HCT116 (cell line): ENCODE data around the gene COMMD9. TPM values are rescaled to one million over a fixed set of nuclear protein-coding genes. Genes with fewer than 3 reads are reported as not detected.

Experiments used
- ATAC-seq: fragments of 200-7000 bp; cut with Tn5 transposase; 2 replicates; pipeline ENCODE4 v1.9.1; 2020; ENCODE audit warnings: mild to moderate bottlenecking, moderate library complexity
- BruUV-seq: library from RNA; stranded (reverse); fragments of 400-500 nt; replicated peaks from 2 replicates; lab custom pipeline; 2021; lab: Mats Ljungman, UMichigan
- CTCF ChIA-PET: fragments of 300-600 bp; sonication (Branson Sonifier 250); formaldehyde crosslinking; loops from one replicate; lab custom pipeline; 2021; ENCODE audit warnings: antibody characterized with exemption; lab: Charles Lee
- POLR2A ChIA-PET: fragments of 300-600, 350-600 bp; sonication (Branson Sonifier 250); formaldehyde crosslinking; loops from one replicate; lab custom pipeline; 2021; ENCODE audit warnings: antibody characterized with exemption; lab: Charles Lee
- RAD21 ChIA-PET, 2 experiments: fragments of 300-600 bp; sonication (Branson Sonifier 250); formaldehyde crosslinking; loops; one replicate each; lab custom pipeline; 2023; ENCODE audit warnings: low total read pairs in 2 of 2; ENCODE audit not compliant: uncharacterized antibody in 2 of 2, unreplicated experiment in 2 of 2, low non-redundant PET in 1 of 2; lab: Charles Lee
- DNase-seq: peaks from one replicate; pipeline ENCODE4 v3.0.0-alpha.2; 2010; ENCODE audit warnings: low read depth, low spot score
- H2AFZ ChIP-seq: fragments of 200-600 bp; shearing (Covaris generic), sonication (generic); 2 replicates; pipeline ENCODE4 v1.6.1; 2017; ENCODE audit warnings: low read depth, mixed run types, mixed read lengths, antibody characterized with exemption, low read length; ENCODE audit not compliant: poor library complexity, severe bottlenecking
- H3K27ac ChIP-seq: 2 replicates; pipeline ENCODE4 v1.5.1; 2012; ENCODE audit warnings: low read depth, low read length
- H3K27me3 ChIP-seq: fragments of 200-600 bp; sonication (generic); 2 replicates; pipeline ENCODE4 v1.6.1; 2016; ENCODE audit warnings: mixed run types, low read length, mixed read lengths; ENCODE audit not compliant: insufficient read depth
- H3K36me3 ChIP-seq, 2 experiments: fragments of 200-500 bp in 1 of 2; fragments of 200-600 bp in 1 of 2; sonication (Bioruptor generic) in 1 of 2; sonication (generic) in 1 of 2; 2 replicates each; pipeline versions ENCODE4 v1.5.1 to v1.6.1; 2014 to 2016; ENCODE audit warnings: low read length in 2 of 2, inconsistent platforms in 1 of 2, mixed read lengths in 1 of 2, mixed run types in 1 of 2; ENCODE audit not compliant: insufficient read depth in 2 of 2, control insufficient read depth in 1 of 2
- H3K4me1 ChIP-seq, 2 experiments: fragments of 200-600 bp in 1 of 2; sonication (generic) in 1 of 2; 2 replicates each; pipeline versions ENCODE4 v1.5.1 to v1.6.1; 2012 to 2017; ENCODE audit warnings: low read length in 2 of 2, inconsistent platforms in 1 of 2, mild to moderate bottlenecking in 1 of 2, mixed read lengths in 1 of 2, mixed run types in 1 of 2, moderate library complexity in 1 of 2; ENCODE audit not compliant: insufficient read depth in 2 of 2, control insufficient read depth in 1 of 2
- H3K4me2 ChIP-seq: fragments of 200-600 bp; sonication (generic); 2 replicates; pipeline ENCODE4 v1.6.1; 2017; ENCODE audit warnings: mixed run types, low read length, mixed read lengths
- H3K4me3 ChIP-seq, 2 experiments: fragments of 200-600 bp in 1 of 2; sonication (generic) in 1 of 2; replicated peaks in 1 of 2; 2 replicates each; pipeline ENCODE4 v1.5.1; 2011 to 2016; ENCODE audit warnings: low read length in 2 of 2, control low read depth in 1 of 2, low read depth in 1 of 2, mild to moderate bottlenecking in 1 of 2, mixed read lengths in 1 of 2, mixed run types in 1 of 2
- H3K79me2 ChIP-seq: fragments of 200-600 bp; sonication (generic); 2 replicates; pipeline ENCODE4 v1.6.1; 2017; ENCODE audit warnings: mild to moderate bottlenecking, mixed run types, low read length, moderate library complexity, mixed read lengths; ENCODE audit not compliant: insufficient read depth
- H3K9ac ChIP-seq: fragments of 200-600 bp; sonication (generic); 2 replicates; pipeline ENCODE4 v1.6.1; 2016; ENCODE audit warnings: low read length, mixed read lengths
- H3K9me2 ChIP-seq: fragments of 200-600 bp; sonication (generic), shearing (Covaris generic); 2 replicates; pipeline ENCODE4 v1.6.1; 2017; ENCODE audit warnings: mixed run types, mild to moderate bottlenecking, moderate library complexity; ENCODE audit not compliant: insufficient read depth
- H3K9me3 ChIP-seq, 2 experiments: fragments of 200-500 bp in 1 of 2; fragments of 200-600 bp in 1 of 2; sonication (Bioruptor generic) in 1 of 2; sonication (generic) in 1 of 2; 2 replicates each; pipeline ENCODE4 v1.6.1; 2014 to 2017; ENCODE audit warnings: low read length in 2 of 2, mixed read lengths in 2 of 2, inconsistent platforms in 1 of 2, low read depth in 1 of 2, mild to moderate bottlenecking in 1 of 2, mixed run types in 1 of 2, moderate library complexity in 1 of 2; ENCODE audit not compliant: control insufficient read depth in 1 of 2, insufficient read depth in 1 of 2
- H4K20me1 ChIP-seq: fragments of 200-600 bp; sonication (generic), shearing (Covaris generic); 2 replicates; pipeline ENCODE4 v1.6.1; 2017; ENCODE audit warnings: mixed run types, mild to moderate bottlenecking, moderate library complexity; ENCODE audit not compliant: insufficient read depth
- CEBPB ChIP-seq: IDR thresholded peaks from 2 replicates; pipeline ENCODE4 v1.6.1; 2012; ENCODE audit warnings: low read depth
- EGR1 ChIP-seq: IDR thresholded peaks from 2 replicates; pipeline ENCODE4 v1.6.1; 2012; ENCODE audit warnings: low read depth
- EZH2phosphoT487 ChIP-seq: fragments of 200-600 bp; IDR thresholded peaks from 2 replicates; pipeline ENCODE4 v1.6.1; 2018; ENCODE audit warnings: antibody characterized with exemption, borderline replicate concordance
- JUND ChIP-seq: IDR thresholded peaks from 2 replicates; pipeline ENCODE4 v1.6.1; 2012
- POLR2A ChIP-seq: IDR thresholded peaks from 2 replicates; pipeline ENCODE4 v1.7.0; 2011; ENCODE audit warnings: borderline replicate concordance; ENCODE audit not compliant: insufficient read depth, insufficient read length; ENCODE audit errors: extremely low read depth
- SIN3A ChIP-seq: IDR thresholded peaks from 2 replicates; pipeline ENCODE4 v1.6.1; 2012; ENCODE audit warnings: low read depth
- TCF7L2 ChIP-seq: IDR thresholded peaks from 2 replicates; pipeline ENCODE4 v1.7.0; 2011; ENCODE audit warnings: borderline replicate concordance, inconsistent platforms; ENCODE audit not compliant: insufficient read depth, insufficient read length; ENCODE audit errors: extremely low read depth
- YY1 ChIP-seq: IDR thresholded peaks from 2 replicates; pipeline ENCODE4 v1.6.1; 2011; ENCODE audit warnings: low read length, low read depth, moderate library complexity, mild to moderate bottlenecking; ENCODE audit not compliant: insufficient replicate concordance; ENCODE audit errors: extremely low read depth
- intact Hi-C: fragments of 100-400 bp; cut with micrococcal nuclease; formaldehyde crosslinking; loops from 2 replicates; pipeline ENCODE4 v1.10.0; 2022
- total RNA-seq: library from RNA; stranded (reverse); gene quantifications from one replicate; pipeline ENCODE4 v1.2.1, GENCODE V29; 2021; ENCODE audit not compliant: unreplicated experiment
- TF ChIP-seq, protein P1 (sequence below): IDR thresholded peaks from 2 replicates; pipeline ENCODE4 v1.6.1; 2012; ENCODE audit warnings: low read depth

Gene COMMD9
- total RNA-seq, 1 experiment from 2014 or later = 33.3 TPM

DNA sequence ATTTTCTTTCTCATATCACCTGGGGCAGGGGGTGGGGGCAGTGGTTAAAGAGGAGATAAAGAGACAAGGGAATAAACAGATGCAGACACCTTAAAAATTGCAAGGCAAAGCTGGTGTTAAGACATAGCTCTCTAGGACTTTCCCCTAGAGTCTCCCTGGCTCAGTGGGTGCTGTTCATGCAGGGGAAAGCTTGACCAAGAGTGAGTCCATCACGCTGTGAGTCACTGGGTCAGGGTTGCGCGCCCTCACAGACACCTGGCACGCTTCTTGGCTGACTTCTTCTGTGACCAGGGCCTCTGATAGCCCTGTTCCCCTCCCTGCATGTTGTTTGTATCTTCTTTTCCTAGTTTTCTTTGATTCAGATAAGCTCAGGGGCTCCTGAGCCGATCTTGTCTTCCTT lies 31.9 kb downstream of the COMMD9 start:
- no peaks in the 10 kb centered on the region for H3K9me2 ChIP-seq
- CTCF ChIA-PET = interaction anchor here (0.6 to 4.3 kb wide), 9 partner anchors 9 to 643 kb away, joined by 3 to 57 read pairs (median 4); no protein-coding TSS in a partner anchor

More for the DNA sequence above, 31.9 kb downstream of the COMMD9 start:
- RAD21 ChIA-PET = no interaction called here
- H3K79me2 ChIP-seq = no peaks in the 10 kb centered on the region
- no peak overlapping the region for H3K4me3 ChIP-seq
- no peaks in the 10 kb centered on the region for H3K9me3 ChIP-seq
- intact Hi-C loops = loop anchor here (5.0 kb wide), 2 partner anchors 105 to 215 kb away; no protein-coding TSS in a partner anchor
- H3K36me3 ChIP-seq = no peaks in the 10 kb centered on the region
- H3K27me3 ChIP-seq = no peaks in the 10 kb centered on the region
- no peak overlapping the region for H3K4me2 ChIP-seq
- H4K20me1 ChIP-seq = no peaks in the 10 kb centered on the region
- BruUV-seq = no TSS peak
- no peak overlapping the region for H2AFZ ChIP-seq
- H3K9ac ChIP-seq = no peak overlapping the region
- TF ChIP-seq JUND (no peak), SIN3A (no peak), TCF7L2 (no peak), YY1 (no peak), CEBPB (no peak), POLR2A (no peak), EGR1 (no peak), EZH2phosphoT487 (no peak)
- TF ChIP-seq, protein P1, sequence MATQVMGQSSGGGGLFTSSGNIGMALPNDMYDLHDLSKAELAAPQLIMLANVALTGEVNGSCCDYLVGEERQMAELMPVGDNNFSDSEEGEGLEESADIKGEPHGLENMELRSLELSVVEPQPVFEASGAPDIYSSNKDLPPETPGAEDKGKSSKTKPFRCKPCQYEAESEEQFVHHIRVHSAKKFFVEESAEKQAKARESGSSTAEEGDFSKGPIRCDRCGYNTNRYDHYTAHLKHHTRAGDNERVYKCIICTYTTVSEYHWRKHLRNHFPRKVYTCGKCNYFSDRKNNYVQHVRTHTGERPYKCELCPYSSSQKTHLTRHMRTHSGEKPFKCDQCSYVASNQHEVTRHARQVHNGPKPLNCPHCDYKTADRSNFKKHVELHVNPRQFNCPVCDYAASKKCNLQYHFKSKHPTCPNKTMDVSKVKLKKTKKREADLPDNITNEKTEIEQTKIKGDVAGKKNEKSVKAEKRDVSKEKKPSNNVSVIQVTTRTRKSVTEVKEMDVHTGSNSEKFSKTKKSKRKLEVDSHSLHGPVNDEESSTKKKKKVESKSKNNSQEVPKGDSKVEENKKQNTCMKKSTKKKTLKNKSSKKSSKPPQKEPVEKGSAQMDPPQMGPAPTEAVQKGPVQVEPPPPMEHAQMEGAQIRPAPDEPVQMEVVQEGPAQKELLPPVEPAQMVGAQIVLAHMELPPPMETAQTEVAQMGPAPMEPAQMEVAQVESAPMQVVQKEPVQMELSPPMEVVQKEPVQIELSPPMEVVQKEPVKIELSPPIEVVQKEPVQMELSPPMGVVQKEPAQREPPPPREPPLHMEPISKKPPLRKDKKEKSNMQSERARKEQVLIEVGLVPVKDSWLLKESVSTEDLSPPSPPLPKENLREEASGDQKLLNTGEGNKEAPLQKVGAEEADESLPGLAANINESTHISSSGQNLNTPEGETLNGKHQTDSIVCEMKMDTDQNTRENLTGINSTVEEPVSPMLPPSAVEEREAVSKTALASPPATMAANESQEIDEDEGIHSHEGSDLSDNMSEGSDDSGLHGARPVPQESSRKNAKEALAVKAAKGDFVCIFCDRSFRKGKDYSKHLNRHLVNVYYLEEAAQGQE = no peak
- DNase-seq (no peak), ATAC-seq (no peak)
- H3K4me1 ChIP-seq = peaks cover 3 to 20% of the 10 kb centered on the region in 2 experiments; a peak in 3 of 4 replicates
- no peak overlapping the region for H3K27ac ChIP-seq
- POLR2A ChIA-PET = no interaction called here
